Measurements from ENCODE around the gene BEST1.

Gene BEST1

GRCh38 chr11:61918251-61918937 is 31.8 kb upstream of the BEST1 start:
- FAIRE-seq = no peak
- DNase-seq (ENCODE audit: insufficient read length) = peak; percentile 16
- TF ChIP-seq TAF1 (IDR thresholded peaks at IDR 0.05; ENCODE audit: borderline replicate concordance, low read depth, low read length) (no peak), POLR2A (IDR thresholded peaks at IDR 0.05; ENCODE audit: low read depth, low read length) (no peak), POLR2AphosphoS5 (IDR thresholded peaks at IDR 0.05; ENCODE audit: low read depth, low read length) (no peak)

GRCh38 chr11:61918938-61919704 is 31.0 kb upstream of the BEST1 start:
- FAIRE-seq (no peak), DNase-seq (ENCODE audit: insufficient read length) (peak; percentile 15)
- no peak for TF ChIP-seq POLR2A (IDR thresholded peaks at IDR 0.05; ENCODE audit: low read depth, low read length)
- no peak for TF ChIP-seq POLR2AphosphoS5 (IDR thresholded peaks at IDR 0.05; ENCODE audit: low read depth, low read length)
- no peak for TF ChIP-seq TAF1 (IDR thresholded peaks at IDR 0.05; ENCODE audit: borderline replicate concordance, low read depth, low read length)

- DNase-seq (ENCODE audit: insufficient read length) (peak; percentile 5), FAIRE-seq (no peak)
- no peak for TF ChIP-seq POLR2AphosphoS5 (IDR thresholded peaks at IDR 0.05; ENCODE audit: low read depth, low read length)
Measured at GRCh38 chr11:61919705-61920631, 30.2 kb upstream of the BEST1 start.

- DNase-seq (ENCODE audit: insufficient read length) = no peak
- TF ChIP-seq TAF1 (IDR thresholded peaks at IDR 0.05; ENCODE audit: borderline replicate concordance, low read depth, low read length) (no peak), POLR2AphosphoS5 (IDR thresholded peaks at IDR 0.05; ENCODE audit: low read depth, low read length) (no peak), POLR2A (IDR thresholded peaks at IDR 0.05; ENCODE audit: low read depth, low read length) (no peak)
Measured at GRCh38 chr11:61921446-61921845, 28.7 kb upstream of the BEST1 start.

GRCh38 chr11:61922539-61922938 is 27.6 kb upstream of the BEST1 start:
- TF ChIP-seq POLR2A (IDR thresholded peaks at IDR 0.05; ENCODE audit: low read depth, low read length) (no peak), TAF1 (IDR thresholded peaks at IDR 0.05; ENCODE audit: borderline replicate concordance, low read depth, low read length) (no peak), POLR2AphosphoS5 (IDR thresholded peaks at IDR 0.05; ENCODE audit: low read depth, low read length) (no peak)
- no peak for FAIRE-seq
- DNase-seq (ENCODE audit: insufficient read length) = no peak

More at GRCh38 chr11:61921446-61921845, 28.7 kb upstream of the BEST1 start:
- FAIRE-seq = no peak

GRCh38 chr11:61923166-61924063 is 26.7 kb upstream of the BEST1 start:
- TF ChIP-seq TAF1 (IDR thresholded peaks at IDR 0.05; ENCODE audit: borderline replicate concordance, low read depth, low read length) (no peak), POLR2AphosphoS5 (IDR thresholded peaks at IDR 0.05; ENCODE audit: low read depth, low read length) (no peak), POLR2A (IDR thresholded peaks at IDR 0.05; ENCODE audit: low read depth, low read length) (no peak)
- FAIRE-seq (no peak), DNase-seq (ENCODE audit: insufficient read length) (peak; percentile 5)

- no peak for TF ChIP-seq POLR2AphosphoS5 (IDR thresholded peaks at IDR 0.05; ENCODE audit: low read depth, low read length)
- no peak for TF ChIP-seq TAF1 (IDR thresholded peaks at IDR 0.05; ENCODE audit: borderline replicate concordance, low read depth, low read length)
- no peak for TF ChIP-seq POLR2A (IDR thresholded peaks at IDR 0.05; ENCODE audit: low read depth, low read length)
- no peak for DNase-seq (ENCODE audit: insufficient read length)
- FAIRE-seq = no peak
Measured at GRCh38 chr11:61924064-61924455, 26.1 kb upstream of the BEST1 start.

- DNase-seq (ENCODE audit: insufficient read length) (no peak), FAIRE-seq (no peak)
- no peak for TF ChIP-seq POLR2AphosphoS5 (IDR thresholded peaks at IDR 0.05; ENCODE audit: low read depth, low read length)
- no peak for TF ChIP-seq POLR2A (IDR thresholded peaks at IDR 0.05; ENCODE audit: low read depth, low read length)
- no peak for TF ChIP-seq TAF1 (IDR thresholded peaks at IDR 0.05; ENCODE audit: borderline replicate concordance, low read depth, low read length)
Measured at GRCh38 chr11:61925736-61926135, 24.4 kb upstream of the BEST1 start.

- no peak for DNase-seq (ENCODE audit: insufficient read length)
- TF ChIP-seq POLR2A (IDR thresholded peaks at IDR 0.05; ENCODE audit: low read depth, low read length) (no peak), POLR2AphosphoS5 (IDR thresholded peaks at IDR 0.05; ENCODE audit: low read depth, low read length) (no peak), TAF1 (IDR thresholded peaks at IDR 0.05; ENCODE audit: borderline replicate concordance, low read depth, low read length) (no peak)
- FAIRE-seq = no peak
Measured at GRCh38 chr11:61926235-61926634, 23.9 kb upstream of the BEST1 start.

- no peak for TF ChIP-seq TAF1 (IDR thresholded peaks at IDR 0.05; ENCODE audit: borderline replicate concordance, low read depth, low read length)
- TF ChIP-seq POLR2A (IDR thresholded peaks at IDR 0.05; ENCODE audit: low read depth, low read length) = no peak
- TF ChIP-seq POLR2AphosphoS5 (IDR thresholded peaks at IDR 0.05; ENCODE audit: low read depth, low read length) = no peak
- no peak for FAIRE-seq
- DNase-seq (ENCODE audit: insufficient read length) = no peak
Measured at GRCh38 chr11:61927501-61927900, 22.6 kb upstream of the BEST1 start.

Data from GM12892 (cell line).